Calu3 (cell line): ENCODE data around the gene CCND2. TPM values are rescaled to one million over a fixed set of nuclear protein-coding genes. Genes with fewer than 3 reads are reported as not detected.
A peak's percentile ranks its signal among the peaks of the same experiment; 100 is the strongest.

Experiments
- Bru-seq: library from RNA; stranded (reverse); fragments of 400-500 nt; gene quantifications from one replicate; lab custom pipeline; 2021; lab: Mats Ljungman, UMichigan
- BruChase-seq, 2 experiments: library from RNA; stranded (reverse); fragments of 400-500 nt; gene quantifications; one replicate each; lab custom pipeline; 2021; lab: Mats Ljungman, UMichigan
- BruUV-seq: library from RNA; stranded (reverse); fragments of 400-500 nt; replicated peaks from 2 replicates; lab custom pipeline; 2021; lab: Mats Ljungman, UMichigan
- CTCF ChIA-PET: fragments of 300-600 bp; sonication (Branson Sonifier 250); formaldehyde crosslinking; loops from one replicate; lab custom pipeline; 2022; ENCODE audit warnings: antibody characterized with exemption; lab: Charles Lee
- DNase-seq: peaks from one replicate; pipeline ENCODE4 v3.0.0; 2022
- H3K27ac Mint-ChIP-seq: one replicate; pipeline ENCODE4 v1.8.0; 2022; ENCODE audit warnings: mixed read lengths; ENCODE audit not compliant: unreplicated experiment
- H3K27me3 Mint-ChIP-seq: one replicate; pipeline ENCODE4 v1.8.0; 2022; ENCODE audit warnings: mixed read lengths; ENCODE audit not compliant: unreplicated experiment
- H3K36me3 Mint-ChIP-seq: one replicate; pipeline ENCODE4 v1.8.0; 2022; ENCODE audit warnings: mild to moderate bottlenecking, moderate library complexity, mixed read lengths; ENCODE audit not compliant: insufficient read depth, unreplicated experiment
- H3K4me1 Mint-ChIP-seq: one replicate; pipeline ENCODE4 v1.8.0; 2022; ENCODE audit warnings: mild to moderate bottlenecking, low read depth, mixed read lengths; ENCODE audit not compliant: unreplicated experiment
- H3K4me3 Mint-ChIP-seq: one replicate; pipeline ENCODE4 v1.8.0; 2022; ENCODE audit warnings: mild to moderate bottlenecking, low read depth, moderate library complexity, mixed read lengths; ENCODE audit not compliant: unreplicated experiment
- H3K9me3 Mint-ChIP-seq: one replicate; pipeline ENCODE4 v1.8.0; 2022; ENCODE audit warnings: low read depth, mixed read lengths; ENCODE audit not compliant: unreplicated experiment
- intact Hi-C: fragments of 100-400 bp; cut with micrococcal nuclease; formaldehyde crosslinking; loops from one replicate; pipeline ENCODE4 v1.10.0; 2022; ENCODE audit not compliant: unreplicated experiment
- long read RNA-seq: library from polyadenylated mRNA; stranded (forward); transcript quantifications from one replicate; pipeline ENCODE4 v2.0.0, GENCODE V29; 2022
- total RNA-seq: library from RNA; stranded (reverse); gene quantifications from 2 replicates; pipeline ENCODE4 v1.2.3, GENCODE V29; 2022
- TF ChIP-seq, protein P1 (sequence below): fragments of 200-600 bp; IDR thresholded peaks from one replicate; pipeline ENCODE4 v1.8.0; 2022; ENCODE audit warnings: antibody characterized with exemption; ENCODE audit not compliant: unreplicated experiment

The CCND2 gene
- total RNA-seq, result 0.07 and 0.17 TPM in 2 replicates
- Bru-seq, nascent RNA, result percentile 17 among the genes with signal in this experiment
- percentile 31 among the genes with signal in this experiment for BruChase-seq, experiment 1, labeled RNA remaining after a 6-hour chase
- percentile 22 among the genes with signal in this experiment for BruChase-seq, experiment 2, labeled RNA remaining after a 2-hour chase
- long read RNA-seq, result 0 reads

DNA sequence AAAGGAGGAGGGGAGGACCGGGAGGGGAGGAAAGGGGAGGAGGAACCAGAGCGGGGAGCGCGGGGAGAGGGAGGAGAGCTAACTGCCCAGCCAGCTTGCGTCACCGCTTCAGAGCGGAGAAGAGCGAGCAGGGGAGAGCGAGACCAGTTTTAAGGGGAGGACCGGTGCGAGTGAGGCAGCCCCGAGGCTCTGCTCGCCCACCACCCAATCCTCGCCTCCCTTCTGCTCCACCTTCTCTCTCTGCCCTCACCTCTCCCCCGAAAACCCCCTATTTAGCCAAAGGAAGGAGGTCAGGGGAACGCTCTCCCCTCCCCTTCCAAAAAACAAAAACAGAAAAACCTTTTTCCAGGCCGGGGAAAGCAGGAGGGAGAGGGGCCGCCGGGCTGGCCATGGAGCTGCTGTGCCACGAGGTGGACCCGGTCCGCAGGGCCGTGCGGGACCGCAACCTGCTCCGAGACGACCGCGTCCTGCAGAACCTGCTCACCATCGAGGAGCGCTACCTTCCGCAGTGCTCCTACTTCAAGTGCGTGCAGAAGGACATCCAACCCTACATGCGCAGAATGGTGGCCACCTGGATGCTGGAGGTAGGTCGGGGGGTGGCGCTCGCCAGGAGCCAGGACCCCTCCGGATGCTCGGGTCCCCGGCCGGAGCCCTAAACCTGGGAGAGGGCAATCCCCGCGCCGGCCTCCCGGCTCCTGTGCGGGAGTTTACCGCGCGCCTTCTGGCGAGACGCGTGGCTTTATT lies at the start of gene CCND2:
Gene CCND2 (plus strand): TSS at position 111 of the 744 bp plus-strand sequence. CDS start 279 bp downstream, at position 390.
- CTCF ChIA-PET, result interaction anchor here (1.4 kb wide), 1 partner anchor 26 kb away, joined by 3 read pairs; no protein-coding TSS in a partner anchor
- DNase-seq, result peak; percentile 27
- Mint-ChIP-seq H3K4me1 (peaks cover 34% of the 10 kb centered on the region), H3K27ac (peak within 1 kb of the TSS; percentile 27), H3K9me3 (no peaks in the 10 kb centered on the region), H3K4me3 (peak within 1 kb of the TSS; percentile 83), H3K27me3 (peaks cover 97% of the 10 kb centered on the region), H3K36me3 (peaks cover 14% of the 10 kb centered on the region)
- BruUV-seq, result no TSS peak
- TF ChIP-seq, protein P1, sequence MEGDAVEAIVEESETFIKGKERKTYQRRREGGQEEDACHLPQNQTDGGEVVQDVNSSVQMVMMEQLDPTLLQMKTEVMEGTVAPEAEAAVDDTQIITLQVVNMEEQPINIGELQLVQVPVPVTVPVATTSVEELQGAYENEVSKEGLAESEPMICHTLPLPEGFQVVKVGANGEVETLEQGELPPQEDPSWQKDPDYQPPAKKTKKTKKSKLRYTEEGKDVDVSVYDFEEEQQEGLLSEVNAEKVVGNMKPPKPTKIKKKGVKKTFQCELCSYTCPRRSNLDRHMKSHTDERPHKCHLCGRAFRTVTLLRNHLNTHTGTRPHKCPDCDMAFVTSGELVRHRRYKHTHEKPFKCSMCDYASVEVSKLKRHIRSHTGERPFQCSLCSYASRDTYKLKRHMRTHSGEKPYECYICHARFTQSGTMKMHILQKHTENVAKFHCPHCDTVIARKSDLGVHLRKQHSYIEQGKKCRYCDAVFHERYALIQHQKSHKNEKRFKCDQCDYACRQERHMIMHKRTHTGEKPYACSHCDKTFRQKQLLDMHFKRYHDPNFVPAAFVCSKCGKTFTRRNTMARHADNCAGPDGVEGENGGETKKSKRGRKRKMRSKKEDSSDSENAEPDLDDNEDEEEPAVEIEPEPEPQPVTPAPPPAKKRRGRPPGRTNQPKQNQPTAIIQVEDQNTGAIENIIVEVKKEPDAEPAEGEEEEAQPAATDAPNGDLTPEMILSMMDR, result no peak
- intact Hi-C loops, result loop anchor here (10.0 kb wide), 1 partner anchor 129 kb away; no protein-coding TSS in a partner anchor

DNA sequence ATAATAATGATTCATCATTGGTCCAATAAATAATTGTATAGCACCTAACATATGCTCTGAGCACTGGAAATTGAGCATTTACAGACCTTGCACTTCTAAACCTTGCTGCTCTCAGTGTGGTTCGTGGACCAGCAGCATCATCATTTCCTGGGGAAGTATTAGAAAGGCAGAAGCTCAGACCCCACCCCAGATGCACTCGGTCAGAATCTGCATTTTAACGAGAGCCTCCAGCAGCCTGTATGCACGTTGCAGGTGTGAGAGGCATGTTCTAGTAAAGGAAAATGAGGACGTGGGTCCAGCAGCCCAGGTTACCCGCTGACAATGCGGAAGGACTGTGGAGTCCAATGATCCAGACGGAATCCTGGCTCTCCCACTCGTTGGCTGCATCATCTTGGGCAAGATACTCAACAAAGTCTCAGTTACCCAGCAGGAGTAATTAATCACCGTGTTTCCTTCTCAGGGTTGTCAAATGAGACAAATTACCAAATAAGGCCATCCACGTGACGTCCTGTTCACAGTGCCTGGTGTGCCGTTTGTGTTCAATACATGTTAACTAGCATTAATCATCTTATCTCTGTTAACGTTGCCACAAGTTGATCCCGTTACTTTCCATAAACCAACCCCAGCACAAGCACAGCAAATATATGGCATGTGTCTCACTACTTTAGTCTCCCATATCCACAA lies 49.2 kb upstream of the CCND2 start:
- CTCF ChIA-PET, result no interaction called here
- DNase-seq, result no peak
- Mint-ChIP-seq H3K36me3 (no peaks in the 10 kb centered on the region), H3K27me3 (peaks cover 72% of the 10 kb centered on the region), H3K4me1 (no peaks in the 10 kb centered on the region), H3K9me3 (no peaks in the 10 kb centered on the region), H3K4me3 (no peak overlapping the region), H3K27ac (no peak overlapping the region)
- intact Hi-C loops, result no loop called here
- no TSS peak for BruUV-seq
- TF ChIP-seq, protein P1, result no peak

DNA sequence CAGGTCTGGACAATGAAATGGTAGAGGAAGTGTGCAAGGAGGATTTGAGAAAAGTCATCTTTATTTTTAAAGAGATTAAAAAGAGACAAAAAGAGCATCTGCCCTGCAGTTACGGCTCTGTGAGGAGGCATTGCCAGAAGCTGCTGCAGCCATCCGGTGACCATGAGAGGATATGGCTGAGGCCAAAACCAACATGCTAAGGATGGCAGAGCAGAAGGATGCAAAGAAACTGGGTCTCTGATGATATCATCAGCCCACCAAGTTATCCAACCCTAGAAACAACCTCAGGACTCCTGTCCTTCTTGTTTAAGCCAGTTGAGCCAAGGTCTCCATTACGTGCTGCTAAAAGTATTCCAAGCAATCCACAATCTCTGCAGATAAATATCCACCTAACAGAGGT lies 48.0 kb upstream of the CCND2 start:
- no peaks in the 10 kb centered on the region for H3K9me3 Mint-ChIP-seq
- H3K36me3 Mint-ChIP-seq, result no peaks in the 10 kb centered on the region
- intact Hi-C loops, result no loop called here
- no peak overlapping the region for H3K27ac Mint-ChIP-seq
- no peaks in the 10 kb centered on the region for H3K4me1 Mint-ChIP-seq
- BruUV-seq, result no TSS peak
- CTCF ChIA-PET, result no interaction called here
- no peak overlapping the region for H3K4me3 Mint-ChIP-seq
- TF ChIP-seq, protein P1, result no peak
- DNase-seq, result no peak
- peaks cover 72% of the 10 kb centered on the region for H3K27me3 Mint-ChIP-seq

DNA sequence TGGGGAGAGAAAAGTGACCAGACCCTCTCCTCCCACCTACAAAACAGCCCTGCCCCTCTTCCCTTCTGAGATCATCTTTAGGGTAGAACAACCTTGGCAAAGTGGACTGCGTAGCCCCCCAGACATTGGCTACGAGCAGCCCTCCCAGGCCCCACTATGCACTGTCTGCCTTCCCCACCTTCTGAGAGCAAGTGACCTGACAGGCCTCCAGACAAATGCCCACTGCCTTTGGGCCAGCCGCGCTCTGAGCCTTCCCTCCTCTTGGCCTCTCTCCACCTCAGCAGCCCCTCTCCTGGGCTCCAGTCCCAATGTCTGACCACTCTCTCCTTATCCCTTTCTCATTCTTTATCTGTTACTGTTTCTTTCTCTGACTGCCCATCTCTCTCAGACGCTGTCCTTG lies 46.5 kb upstream of the CCND2 start:
- Mint-ChIP-seq H3K4me1 (no peaks in the 10 kb centered on the region), H3K9me3 (no peaks in the 10 kb centered on the region), H3K36me3 (no peaks in the 10 kb centered on the region), H3K27me3 (peaks cover 76% of the 10 kb centered on the region), H3K27ac (no peak overlapping the region), H3K4me3 (no peak overlapping the region)
- no TSS peak for BruUV-seq
- TF ChIP-seq, protein P1, result no peak
- intact Hi-C loops, result no loop called here
- CTCF ChIA-PET, result no interaction called here
- no peak for DNase-seq
